Adrenal gland (tissue), 12 donors: Measurements from ENCODE around the gene WNT3A. TPM values are rescaled to one million over a fixed set of nuclear protein-coding genes. Genes with fewer than 3 reads are reported as not detected.
A peak's percentile ranks its signal among the peaks of the same experiment; 100 is the strongest.

Source experiments
- DNase-seq, 7 donors: peaks; one replicate each; pipeline ENCODE4 v3.0.0-alpha.2; 2019 to 2020
- H3K27ac ChIP-seq, 5 donors: fragments of 200-600 bp; sonication (generic) in 4 of 5; 1 replicate in 3 of 5; 2 replicates in 2 of 5; pipeline versions ENCODE4 v1.5.1 to v1.8.0; 2016 to 2020; ENCODE audit warnings: mild to moderate bottlenecking in 1 of 5
- H3K27me3 ChIP-seq: fragments of 200-600 bp; 2 replicates; pipeline ENCODE4 v1.8.0; 2021
- H3K36me3 ChIP-seq, 2 donors: fragments of 200-600 bp; replicated peaks in 1 of 2; 1 replicate in 1 of 2; 2 replicates in 1 of 2; pipeline versions ENCODE4 v1.5.1 to v1.8.0; 2018 to 2022
- H3K4me1 ChIP-seq, 2 donors: fragments of 200-600 bp; replicated peaks in 1 of 2; 1 replicate in 1 of 2; 2 replicates in 1 of 2; pipeline versions ENCODE4 v1.5.1 to v1.8.0; 2018 to 2021
- H3K4me3 ChIP-seq, 4 donors: fragments of 200-600 bp; sonication (generic) in 3 of 4; one replicate each; pipeline ENCODE4 v1.5.1; 2016 to 2018
- H3K9me3 ChIP-seq, 3 donors: fragments of 200-600 bp; sonication (generic) in 1 of 3; replicated peaks in 1 of 3; 1 replicate in 2 of 3; 2 replicates in 1 of 3; pipeline versions ENCODE4 v1.5.1 to v1.8.0; 2016 to 2021
- CTCF ChIP-seq, 6 experiments: fragments of 450-650 bp in 4 of 6; fragments of 200-600 bp in 2 of 6; sonication (generic) in 1 of 6; IDR thresholded peaks; 1 replicate in 5 of 6; 2 replicates in 1 of 6; pipeline versions ENCODE4 v1.5.1 to v1.8.0; 2016 to 2021; ENCODE audit warnings: antibody characterized with exemption in 6 of 6, mild to moderate bottlenecking in 2 of 6, moderate library complexity in 1 of 6
- POLR2A ChIP-seq, 2 donors: fragments of 450-650 bp; IDR thresholded peaks; one replicate each; pipeline ENCODE4 v1.6.1; 2017; ENCODE audit warnings: antibody characterized with exemption in 2 of 2, mild to moderate bottlenecking in 2 of 2, moderate library complexity in 1 of 2
- whole genome bisulfite sequencing, 4 donors: extraction: QIAGEN DNeasy Blood & Tissue Kit in 2 of 4; methylation state at CpG; one replicate each; pipeline versions ENCODE4 v1.1.5 to v1.1.7; 2013 to 2017; 5-methylcytosine and 5-hydroxymethylcytosine counted together
- intact Hi-C, 2 donors: fragments of 100-400 bp; cut with DNase I; formaldehyde crosslinking; loops; one replicate each; pipeline versions ENCODE4 v1.14.1 to v1.15.0; 2022 to 2023
- polyA plus RNA-seq, 3 donors: library from polyadenylated mRNA; stranded (reverse); fragments of 200-250 nt in 2 of 3; fragments of 350-450 nt in 1 of 3; fragmentation: Illumina TruSeq in 1 of 3; extraction: RNeasy Lipid Tissue Mini Kit (QIAGEN cat#74804) in 1 of 3; gene quantifications; one replicate each; pipeline ENCODE4 v1.2.3, GENCODE V29; 2013 to 2014
- total RNA-seq, 9 donors: library from RNA; depleted of rRNA in 4 of 9; stranded (reverse); fragments of >200 nt in 4 of 9; fragments of 120-200 nt in 1 of 9; fragmentation: NEBNext Ultra II Directional in 1 of 9; extraction: Animal tissue kit (Norgen Biotek cat#: 25700) in 1 of 9; gene quantifications; one replicate each; pipeline versions ENCODE4 v1.1.0 to v1.2.4, GENCODE V29; 2013 to 2023
- donor health status: healthy with polysubstance abuse.
- donor health status: Bipolar disorder and iron deficiency.
- donor health status: DM: yes; HTN: yes; CAD: no.
- donor health status: DM: no; HTN: no; CAD: no.
- donor health status: DM: no; HTN: no; CAD: no.
- donor health status: DM: yes; HTN: yes; CAD: no.

Gene WNT3A
- total and polyA plus RNA-seq, 12 donors = not detected

GRCh38 chr1:227999056-227999930 is 7.5 kb upstream of the WNT3A start:
- 16 to 34% (median 19%) methylated on average over 4 to 7 of the region's 7 CpGs for WGBS, 4 donors
- H3K36me3 ChIP-seq = no peaks in the 10 kb centered on the region
- DNase-seq = peak; percentile 68 to 85 (median 81)
- TF ChIP-seq POLR2A (IDR thresholded peaks at IDR 0.05) (no peak), CTCF (IDR thresholded peaks at IDR 0.05) (peak; percentile 65 to 96 (median 83))
- H3K27me3 ChIP-seq = peaks cover 6% of the 10 kb centered on the region
- peaks cover 0 to 5% (median 0%) of the 10 kb centered on the region in 3 donors for H3K9me3 ChIP-seq
- H3K4me3 ChIP-seq = no peak overlapping the region
- intact Hi-C loops = loop anchor here in 1 of 2 donors (5.0 kb wide), 1 partner anchor 518 kb away; no protein-coding TSS in a partner anchor
- no peak overlapping the region for H3K27ac ChIP-seq
- no peaks in the 10 kb centered on the region for H3K4me1 ChIP-seq

- Histone ChIP-seq H3K36me3 (no peaks in the 10 kb centered on the region), H3K9me3 (peaks cover 0 to 5% (median 0%) of the 10 kb centered on the region in 3 donors), H3K4me1 (no peaks in the 10 kb centered on the region), H3K27ac (no peak overlapping the region), H3K27me3 (peaks cover 17% of the 10 kb centered on the region), H3K4me3 (no peak overlapping the region)
- TF ChIP-seq POLR2A (IDR thresholded peaks at IDR 0.05) = no peak
- no peak for TF ChIP-seq CTCF (IDR thresholded peaks at IDR 0.05)
- 82 to 94% (median 89%) methylated on average over 5 of the region's 5 CpGs for WGBS, 4 donors
- peak in 1 of 7 donors; percentile 3 for DNase-seq
- intact Hi-C loops = no loop called here
Observed at GRCh38 chr1:228000416-228000815, 6.4 kb upstream of the WNT3A start.

GRCh38 chr1:228000836-228001563 is 5.8 kb upstream of the WNT3A start:
- H3K9me3 ChIP-seq = peaks cover 0 to 5% (median 0%) of the 10 kb centered on the region in 3 donors
- H3K4me1 ChIP-seq = no peaks in the 10 kb centered on the region
- no peak overlapping the region for H3K27ac ChIP-seq
- peak in 2 of 7 donors; percentile 10 to 20 for DNase-seq
- WGBS, 4 donors = 75 to 81% (median 77%) methylated on average over 9 to 13 of the region's 13 CpGs
- intact Hi-C loops = no loop called here
- H3K27me3 ChIP-seq = peaks cover 23% of the 10 kb centered on the region
- no peaks in the 10 kb centered on the region for H3K36me3 ChIP-seq
- no peak overlapping the region for H3K4me3 ChIP-seq
- TF ChIP-seq POLR2A (IDR thresholded peaks at IDR 0.05) (no peak), CTCF (IDR thresholded peaks at IDR 0.05) (no peak)
